ENCODE measurements around the gene MLIP. TPM values are rescaled to one million over a fixed set of nuclear protein-coding genes. Genes with fewer than 3 reads are reported as not detected.
"Not testable (repeated sequence)": the region's sequence is repeated elsewhere in the genome, so short reads cannot be mapped to it uniquely, and the experiment has no call there.

Gene MLIP
- total RNA-seq, 1 experiment from 2014 or later, result not detected

GRCh38 chr6:54185885-54186284 lies 74.6 kb downstream of the MLIP start:
- DNase-seq, result no peak
- H3K9me3 ChIP-seq, result no peaks in the 10 kb centered on the region
- H3K4me3 ChIP-seq, result no peak overlapping the region
- no peaks in the 10 kb centered on the region for H3K36me3 ChIP-seq
- no peaks in the 10 kb centered on the region for H3K27me3 ChIP-seq

GRCh38 chr6:54188846-54189245 lies 77.6 kb downstream of the MLIP start:
- no peaks in the 10 kb centered on the region for H3K27me3 ChIP-seq
- no peak overlapping the region for H3K4me3 ChIP-seq
- H3K9me3 ChIP-seq, result no peaks in the 10 kb centered on the region
- DNase-seq, result no peak
- no peaks in the 10 kb centered on the region for H3K36me3 ChIP-seq

- no peak overlapping the region for H3K4me3 ChIP-seq
- H3K27me3 ChIP-seq, result no peaks in the 10 kb centered on the region
- no peak for DNase-seq
- H3K9me3 ChIP-seq, result no peaks in the 10 kb centered on the region
- no peaks in the 10 kb centered on the region for H3K36me3 ChIP-seq
Observed at GRCh38 chr6:54191461-54191860, 80.2 kb downstream of the MLIP start.

- DNase-seq, result no peak
- Histone ChIP-seq H3K36me3 (no peaks in the 10 kb centered on the region), H3K4me3 (no peak overlapping the region), H3K9me3 (no peaks in the 10 kb centered on the region), H3K27me3 (no peaks in the 10 kb centered on the region)
Observed at GRCh38 chr6:54192993-54193392, 81.8 kb downstream of the MLIP start.

GRCh38 chr6:54193560-54193959 lies 82.3 kb downstream of the MLIP start:
- DNase-seq, result no peak
- no peak overlapping the region for H3K4me3 ChIP-seq
- H3K9me3 ChIP-seq, result no peaks in the 10 kb centered on the region
- H3K27me3 ChIP-seq, result no peaks in the 10 kb centered on the region
- H3K36me3 ChIP-seq, result no peaks in the 10 kb centered on the region

- no peak for DNase-seq
- no peaks in the 10 kb centered on the region for H3K9me3 ChIP-seq
- H3K27me3 ChIP-seq, result no peaks in the 10 kb centered on the region
Observed at GRCh38 chr6:54194067-54194466, 82.8 kb downstream of the MLIP start.

GRCh38 chr6:54195637-54196036 lies 84.4 kb downstream of the MLIP start:
- Histone ChIP-seq H3K9me3 (no peaks in the 10 kb centered on the region), H3K4me3 (no peak overlapping the region), H3K27me3 (no peaks in the 10 kb centered on the region), H3K36me3 (no peaks in the 10 kb centered on the region)
- DNase-seq, result no peak

More at GRCh38 chr6:54194067-54194466, 82.8 kb downstream of the MLIP start:
- no peaks in the 10 kb centered on the region for H3K36me3 ChIP-seq
- no peak overlapping the region for H3K4me3 ChIP-seq

- H3K9me3 ChIP-seq, result no peaks in the 10 kb centered on the region
- DNase-seq, result no peak
- H3K36me3 ChIP-seq, result no peaks in the 10 kb centered on the region
- H3K4me3 ChIP-seq, result no peak overlapping the region
- H3K27me3 ChIP-seq, result no peaks in the 10 kb centered on the region
Observed at GRCh38 chr6:54196905-54197304, 85.7 kb downstream of the MLIP start.

GRCh38 chr6:54198134-54198533 lies 86.9 kb downstream of the MLIP start:
- Histone ChIP-seq H3K27me3 (no peaks in the 10 kb centered on the region), H3K9me3 (no peaks in the 10 kb centered on the region), H3K36me3 (no peaks in the 10 kb centered on the region), H3K4me3 (no peak overlapping the region)
- DNase-seq, result no peak

- not testable (repeated sequence) for H3K36me3 ChIP-seq, H3K27me3 ChIP-seq, H3K4me3 ChIP-seq, H3K9me3 ChIP-seq, DNase-seq
Observed at GRCh38 chr6:54203474-54204035, 92.3 kb downstream of the MLIP start.

GRCh38 chr6:54204921-54205591 lies 93.8 kb downstream of the MLIP start:
- no peak for DNase-seq
- no peaks in the 10 kb centered on the region for H3K27me3 ChIP-seq

GRCh38 chr6:54206510-54206909 lies 95.3 kb downstream of the MLIP start:
- DNase-seq, result no peak
- H3K36me3 ChIP-seq, result no peaks in the 10 kb centered on the region

More at GRCh38 chr6:54204921-54205591, 93.8 kb downstream of the MLIP start:
- no peak overlapping the region for H3K4me3 ChIP-seq
- H3K36me3 ChIP-seq, result no peaks in the 10 kb centered on the region
- H3K9me3 ChIP-seq, result no peaks in the 10 kb centered on the region

GRCh38 chr6:54209983-54210382 lies 98.7 kb downstream of the MLIP start:
- H3K27me3 ChIP-seq, DNase-seq, H3K9me3 ChIP-seq, H3K36me3 ChIP-seq, H3K4me3 ChIP-seq: not testable (repeated sequence)

More at GRCh38 chr6:54206510-54206909, 95.3 kb downstream of the MLIP start:
- Histone ChIP-seq H3K4me3 (no peak overlapping the region), H3K9me3 (no peaks in the 10 kb centered on the region), H3K27me3 (no peaks in the 10 kb centered on the region)

- Histone ChIP-seq H3K4me3 (no peak overlapping the region), H3K9me3 (no peaks in the 10 kb centered on the region), H3K27me3 (no peaks in the 10 kb centered on the region), H3K36me3 (no peaks in the 10 kb centered on the region)
- no peak for DNase-seq
Observed at GRCh38 chr6:54214286-54214685, 103.0 kb downstream of the MLIP start.

- no peak for DNase-seq
- no peaks in the 10 kb centered on the region for H3K27me3 ChIP-seq
- H3K9me3 ChIP-seq, result no peaks in the 10 kb centered on the region
- H3K36me3 ChIP-seq, result no peaks in the 10 kb centered on the region
- H3K4me3 ChIP-seq, result no peak overlapping the region
Observed at GRCh38 chr6:54216336-54216735, 105.1 kb downstream of the MLIP start.

GRCh38 chr6:54217018-54217417 lies 105.8 kb downstream of the MLIP start:
- H3K4me3 ChIP-seq, result no peak overlapping the region
- no peaks in the 10 kb centered on the region for H3K36me3 ChIP-seq
- H3K9me3 ChIP-seq, result no peaks in the 10 kb centered on the region
- DNase-seq, result no peak
- no peaks in the 10 kb centered on the region for H3K27me3 ChIP-seq

GRCh38 chr6:54222217-54222616 lies 111.0 kb downstream of the MLIP start:
- Histone ChIP-seq H3K36me3 (no peaks in the 10 kb centered on the region), H3K4me3 (no peak overlapping the region), H3K9me3 (no peaks in the 10 kb centered on the region; the same call in 1 of the 2 replicates), H3K27me3 (no peaks in the 10 kb centered on the region)
- no peak for DNase-seq

- Histone ChIP-seq H3K27me3 (no peaks in the 10 kb centered on the region), H3K4me3 (no peak overlapping the region), H3K9me3 (no peaks in the 10 kb centered on the region), H3K36me3 (no peaks in the 10 kb centered on the region)
- no peak for DNase-seq
Observed at GRCh38 chr6:54232703-54233102, 121.5 kb downstream of the MLIP start.

Measured in MG63 (cell line).